Common myeloid progenitor, CD34-positive (primary cell): ENCODE measurements around the gene LINC00305.

ENCODE experiments used
- CTCF ChIA-PET: fragments of 350-600 bp; sonication (Branson Sonifier 250); formaldehyde crosslinking; loops from one replicate; lab custom pipeline; 2021; ENCODE audit warnings: antibody characterized with exemption; lab: Charles Lee
- POLR2A ChIA-PET: fragments of 350-600 bp; sonication (Branson Sonifier 250); formaldehyde crosslinking; loops from one replicate; lab custom pipeline; 2021; ENCODE audit warnings: antibody characterized with exemption; lab: Charles Lee
- DNase-seq, 3 donors: peaks; one replicate each; pipeline versions ENCODE4 v3.0.0 to v3.0.0-alpha.2; 2013
- H3K27ac ChIP-seq, 2 experiments: 1 replicate in 1 of 2; 2 replicates in 1 of 2; pipeline ENCODE4 v1.7.0; 2013; ENCODE audit warnings: inconsistent platforms in 2 of 2, low read length in 2 of 2, mild to moderate bottlenecking in 2 of 2, low read depth in 1 of 2, moderate library complexity in 1 of 2; ENCODE audit not compliant: severe bottlenecking in 2 of 2, insufficient read depth in 1 of 2, poor library complexity in 1 of 2
- H3K27me3 ChIP-seq, 5 experiments: replicated peaks in 2 of 5; 1 replicate in 3 of 5; 2 replicates in 2 of 5; pipeline versions ENCODE4 v1.6.1 to v1.7.0; 2013; ENCODE audit warnings: low read length in 4 of 5, mild to moderate bottlenecking in 2 of 5, moderate library complexity in 2 of 5, inconsistent platforms in 1 of 5; ENCODE audit not compliant: insufficient read depth in 5 of 5, control insufficient read depth in 4 of 5
- H3K36me3 ChIP-seq, 4 experiments: 1 replicate in 2 of 4; 2 replicates in 2 of 4; pipeline versions ENCODE4 v1.6.1 to v1.7.0; 2013; ENCODE audit warnings: low read length in 3 of 4, control low read depth in 1 of 4, mild to moderate bottlenecking in 1 of 4; ENCODE audit not compliant: control insufficient read depth in 4 of 4, insufficient read depth in 4 of 4
- H3K4me1 ChIP-seq, 4 experiments: 1 replicate in 3 of 4; 2 replicates in 1 of 4; pipeline versions ENCODE4 v1.6.1 to v1.7.1; 2013; ENCODE audit warnings: low read length in 3 of 4, mild to moderate bottlenecking in 3 of 4, control low read depth in 1 of 4, inconsistent platforms in 1 of 4, moderate library complexity in 1 of 4; ENCODE audit not compliant: control insufficient read depth in 4 of 4, insufficient read depth in 4 of 4; ENCODE audit errors: control extremely low read depth in 1 of 4
- H3K4me3 ChIP-seq, 7 experiments: 1 replicate in 4 of 7; 2 replicates in 3 of 7; pipeline versions ENCODE4 v1.5.1 to v1.7.0; 2013; ENCODE audit warnings: mild to moderate bottlenecking in 7 of 7, low read length in 6 of 7, moderate library complexity in 6 of 7, inconsistent platforms in 2 of 7, low read depth in 2 of 7, control low read depth in 1 of 7; ENCODE audit not compliant: insufficient read depth in 4 of 7, control insufficient read depth in 1 of 7; ENCODE audit errors: extremely low read depth in 1 of 7
- H3K9me3 ChIP-seq, 5 experiments: 1 replicate in 4 of 5; 2 replicates in 1 of 5; pipeline versions ENCODE4 v1.6.1 to v1.7.1; 2013; ENCODE audit warnings: low read length in 4 of 5, mild to moderate bottlenecking in 2 of 5, inconsistent platforms in 1 of 5, low read depth in 1 of 5, moderate library complexity in 1 of 5; ENCODE audit not compliant: control insufficient read depth in 4 of 5, insufficient read depth in 2 of 5; ENCODE audit errors: control extremely low read depth in 1 of 5
- WGBS: methylation state at CpG from one replicate; pipeline ENCODE4 v1.1.5; 2013; ENCODE audit not compliant: insufficient coverage; 5-methylcytosine and 5-hydroxymethylcytosine counted together

LINC00305 gene

DNA sequence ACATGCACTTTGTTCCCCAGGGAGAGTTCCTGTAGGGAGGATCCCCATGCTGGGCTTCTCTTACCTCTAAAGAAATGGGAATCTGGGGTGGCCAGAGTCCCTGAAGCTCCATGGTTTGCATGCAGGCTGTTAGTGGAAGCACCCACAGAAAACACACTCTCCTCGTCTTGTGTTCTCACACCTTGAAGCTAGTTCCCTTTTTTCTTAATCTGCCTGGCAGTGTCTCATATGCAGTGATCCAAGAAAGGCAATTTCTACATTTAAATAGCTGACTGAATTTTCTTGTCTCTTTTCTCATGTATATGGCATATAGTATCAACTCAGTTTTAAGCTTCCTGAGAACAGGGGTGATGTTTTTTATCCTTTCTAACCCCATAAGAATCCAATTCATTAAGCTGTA lies 65.0 kb downstream of the LINC00305 start:
- WGBS, result 0% methylated on average over 1 of the region's 1 CpG
- Histone ChIP-seq H3K36me3 (no peaks in the 10 kb centered on the region), H3K9me3 (peaks cover 0 to 2% (median 0%) of the 10 kb centered on the region in 5 experiments), H3K4me3 (no peak overlapping the region), H3K27me3 (no peaks in the 10 kb centered on the region), H3K4me1 (no peaks in the 10 kb centered on the region), H3K27ac (no peak overlapping the region)
- DNase-seq, result peak in 2 of 3 donors; percentile 5 to 6
- CTCF ChIA-PET, result no interaction called here
- POLR2A ChIA-PET, result no interaction called here

DNA sequence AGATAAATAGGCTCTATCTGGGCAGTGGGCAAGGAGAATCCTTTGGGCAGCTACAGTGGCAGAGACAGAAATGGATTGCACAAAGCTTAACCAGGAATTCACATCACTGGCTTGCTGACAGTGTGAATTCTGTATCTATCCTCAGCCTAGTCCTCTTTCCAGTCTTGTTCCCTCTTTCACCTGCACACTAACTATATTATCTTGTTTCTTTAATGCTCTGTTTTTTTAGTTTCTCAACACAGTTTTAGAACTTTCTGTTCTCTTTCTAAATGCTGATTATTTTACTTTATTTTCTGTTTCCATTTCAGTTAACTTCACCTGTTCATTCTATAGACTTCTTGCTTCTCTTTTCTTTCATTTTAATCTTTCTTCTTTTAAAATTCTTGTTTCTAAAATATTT lies 66.4 kb downstream of the LINC00305 start:
- no peaks in the 10 kb centered on the region for H3K36me3 ChIP-seq
- no peak overlapping the region for H3K27ac ChIP-seq
- peaks cover 0 to 2% (median 0%) of the 10 kb centered on the region in 5 experiments for H3K9me3 ChIP-seq
- DNase-seq, result no peak
- H3K4me1 ChIP-seq, result no peaks in the 10 kb centered on the region
- H3K27me3 ChIP-seq, result no peaks in the 10 kb centered on the region
- H3K4me3 ChIP-seq, result no peak overlapping the region
- ChIA-PET CTCF (no interaction called here), POLR2A (interaction anchor here (0.7 kb wide), 1 partner anchor 834 kb away, joined by 3 read pairs; no protein-coding TSS in a partner anchor)

DNA sequence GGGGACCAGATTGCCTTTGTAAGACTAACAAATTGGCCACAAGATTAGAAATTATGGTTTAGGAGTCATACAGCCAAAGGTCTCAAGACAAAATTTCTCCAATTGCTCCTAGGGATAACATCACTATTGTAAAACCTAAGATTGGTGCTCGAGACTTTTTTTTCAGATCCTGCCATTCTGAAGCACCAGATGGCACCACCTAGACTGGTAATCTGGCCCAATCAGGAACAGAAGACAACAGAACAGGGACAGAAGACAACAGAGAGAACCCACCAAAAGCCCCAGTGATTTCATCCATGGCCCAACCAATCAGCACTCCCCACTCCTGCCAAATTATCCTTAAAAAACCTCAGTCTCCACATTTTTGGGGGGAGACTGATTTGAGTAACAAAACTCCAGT lies 66.8 kb downstream of the LINC00305 start:
- no peak overlapping the region for H3K27ac ChIP-seq
- WGBS, result 100% methylated on average over 1 of the region's 1 CpG
- peaks cover 0 to 2% (median 0%) of the 10 kb centered on the region in 5 experiments for H3K9me3 ChIP-seq
- H3K36me3 ChIP-seq, result no peaks in the 10 kb centered on the region
- no peaks in the 10 kb centered on the region for H3K4me1 ChIP-seq
- ChIA-PET POLR2A (interaction anchor here (0.7 kb wide), 1 partner anchor 835 kb away, joined by 3 read pairs; no protein-coding TSS in a partner anchor), CTCF (no interaction called here)
- no peak for DNase-seq
- no peaks in the 10 kb centered on the region for H3K27me3 ChIP-seq
- H3K4me3 ChIP-seq, result no peak overlapping the region

DNA sequence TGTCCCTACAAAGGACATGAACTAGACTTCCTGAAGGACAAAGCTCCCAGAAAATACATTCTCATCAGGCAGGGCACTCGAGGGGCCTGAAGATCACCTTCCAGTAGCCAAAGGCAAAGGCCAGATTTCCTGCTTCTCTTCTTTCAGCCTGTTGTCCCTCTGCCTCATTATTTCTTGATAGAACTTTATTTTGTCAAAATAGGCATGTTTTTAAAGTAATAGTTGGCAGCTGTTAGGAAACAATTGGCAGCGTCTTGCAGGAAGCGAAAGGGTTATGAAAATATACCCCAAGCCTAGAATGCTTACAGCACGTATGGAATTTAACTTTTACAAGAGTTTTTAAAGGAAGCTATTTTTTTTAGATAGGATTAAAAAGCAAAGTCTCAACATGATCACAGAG lies 74.9 kb downstream of the LINC00305 start:
- no peaks in the 10 kb centered on the region for H3K36me3 ChIP-seq
- CTCF ChIA-PET, result no interaction called here
- no peaks in the 10 kb centered on the region for H3K27me3 ChIP-seq
- POLR2A ChIA-PET, result no interaction called here
- WGBS, result 83% methylated on average over 2 of the region's 4 CpGs
- H3K4me3 ChIP-seq, result no peak overlapping the region
- no peak for DNase-seq
- no peaks in the 10 kb centered on the region for H3K4me1 ChIP-seq
- H3K27ac ChIP-seq, result no peak overlapping the region
- peaks cover 0 to 4% (median 0%) of the 10 kb centered on the region in 5 experiments for H3K9me3 ChIP-seq

DNA sequence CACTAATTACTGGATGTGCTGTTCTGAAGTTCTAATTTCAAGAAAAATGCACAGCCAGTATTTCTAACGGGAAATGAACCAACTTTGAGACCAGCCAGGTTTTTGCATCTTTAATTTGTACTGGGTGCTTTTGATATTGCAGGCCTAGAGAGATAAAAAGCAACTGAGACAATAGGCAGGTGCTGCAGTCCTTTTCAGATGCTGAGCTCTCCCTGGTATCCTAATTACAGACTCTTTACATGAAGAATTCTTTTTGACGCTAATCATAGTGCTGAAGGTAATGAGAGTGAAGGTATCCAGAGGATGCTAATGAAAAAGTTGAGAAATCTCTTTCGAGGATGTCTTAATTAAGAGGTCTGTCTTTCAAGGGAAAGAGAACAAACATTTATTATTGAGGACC lies 93.9 kb downstream of the LINC00305 start:
- ChIA-PET POLR2A (no interaction called here), CTCF (no interaction called here)
- Histone ChIP-seq H3K27me3 (no peaks in the 10 kb centered on the region), H3K36me3 (no peaks in the 10 kb centered on the region), H3K4me1 (no peaks in the 10 kb centered on the region), H3K4me3 (no peak overlapping the region), H3K27ac (no peak overlapping the region), H3K9me3 (no peaks in the 10 kb centered on the region)
- WGBS, result 62% methylated on average over 1 of the region's 3 CpGs
- DNase-seq, result no peak

DNA sequence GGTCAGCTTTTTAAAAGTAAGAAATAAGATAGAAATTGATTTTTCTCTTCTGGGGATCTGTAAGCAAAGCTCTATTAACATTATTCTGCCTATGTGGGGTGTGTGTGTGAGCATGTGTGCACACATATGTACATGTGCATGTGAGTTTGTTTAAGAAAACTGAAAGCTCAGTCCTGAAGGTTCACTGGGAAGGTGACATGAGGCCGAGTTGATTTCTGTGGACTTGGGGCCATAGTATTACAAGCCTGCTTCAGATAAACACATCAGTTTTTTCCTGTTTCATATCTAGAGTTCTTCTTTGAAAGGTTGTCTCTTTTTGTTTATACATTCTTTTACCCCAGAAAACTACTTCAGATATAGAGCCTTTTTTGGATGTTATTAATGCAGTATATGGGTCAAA lies 95.6 kb downstream of the LINC00305 start:
- H3K4me1 ChIP-seq, result no peaks in the 10 kb centered on the region
- no peaks in the 10 kb centered on the region for H3K27me3 ChIP-seq
- ChIA-PET CTCF (no interaction called here), POLR2A (no interaction called here)
- H3K9me3 ChIP-seq, result no peaks in the 10 kb centered on the region
- no peak overlapping the region for H3K4me3 ChIP-seq
- 80% methylated on average over 1 of the region's 1 CpG for WGBS
- no peaks in the 10 kb centered on the region for H3K36me3 ChIP-seq
- no peak for DNase-seq
- H3K27ac ChIP-seq, result no peak overlapping the region

DNA sequence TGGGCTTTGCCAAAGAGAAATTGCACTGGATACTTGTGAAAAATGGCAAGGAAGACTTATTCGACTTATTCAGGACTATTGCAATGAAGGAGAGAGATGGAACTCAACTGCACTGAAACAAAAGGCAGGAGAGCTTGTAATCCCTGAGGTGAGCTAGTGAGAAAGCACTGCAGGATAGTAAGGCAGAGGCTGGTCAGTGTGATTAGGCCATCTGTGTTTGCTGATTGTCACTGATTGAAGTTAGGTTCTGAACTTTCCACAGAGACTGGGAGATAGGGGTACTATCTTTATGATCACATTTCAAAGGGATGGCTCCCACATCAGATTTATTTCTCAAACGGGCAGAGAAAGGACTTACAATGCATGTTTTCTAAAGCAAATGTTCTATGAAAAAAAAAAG lies 96.1 kb downstream of the LINC00305 start:
- H3K9me3 ChIP-seq, result no peaks in the 10 kb centered on the region

More for the DNA sequence above, 96.1 kb downstream of the LINC00305 start:
- no peaks in the 10 kb centered on the region for H3K27me3 ChIP-seq
- DNase-seq, result no peak
- H3K4me1 ChIP-seq, result no peaks in the 10 kb centered on the region
- no peaks in the 10 kb centered on the region for H3K36me3 ChIP-seq
- ChIA-PET POLR2A (no interaction called here), CTCF (no interaction called here)
- WGBS, result 93% methylated on average over 2 of the region's 2 CpGs
- H3K4me3 ChIP-seq, result no peak overlapping the region
- H3K27ac ChIP-seq, result no peak overlapping the region
